HCT116 (cell line): ENCODE results near the gene BRINP1. TPM values are rescaled to one million over a fixed set of nuclear protein-coding genes. Genes with fewer than 3 reads are reported as not detected.

ENCODE experiments used
- ATAC-seq: fragments of 200-7000 bp; cut with Tn5 transposase; 2 replicates; pipeline ENCODE4 v1.9.1; 2020; ENCODE audit warnings: mild to moderate bottlenecking, moderate library complexity
- BruUV-seq: library from RNA; stranded (reverse); fragments of 400-500 nt; replicated peaks from 2 replicates; lab custom pipeline; 2021; lab: Mats Ljungman, UMichigan
- CTCF ChIA-PET: fragments of 300-600 bp; sonication (Branson Sonifier 250); formaldehyde crosslinking; loops from one replicate; lab custom pipeline; 2021; ENCODE audit warnings: antibody characterized with exemption; lab: Charles Lee
- POLR2A ChIA-PET: fragments of 300-600, 350-600 bp; sonication (Branson Sonifier 250); formaldehyde crosslinking; loops from one replicate; lab custom pipeline; 2021; ENCODE audit warnings: antibody characterized with exemption; lab: Charles Lee
- RAD21 ChIA-PET, 2 experiments: fragments of 300-600 bp; sonication (Branson Sonifier 250); formaldehyde crosslinking; loops; one replicate each; lab custom pipeline; 2023; ENCODE audit warnings: low total read pairs in 2 of 2; ENCODE audit not compliant: uncharacterized antibody in 2 of 2, unreplicated experiment in 2 of 2, low non-redundant PET in 1 of 2; lab: Charles Lee
- DNase-seq: peaks from one replicate; pipeline ENCODE4 v3.0.0-alpha.2; 2010; ENCODE audit warnings: low read depth, low spot score
- H2AFZ ChIP-seq: fragments of 200-600 bp; shearing (Covaris generic), sonication (generic); 2 replicates; pipeline ENCODE4 v1.6.1; 2017; ENCODE audit warnings: low read depth, mixed run types, mixed read lengths, antibody characterized with exemption, low read length; ENCODE audit not compliant: poor library complexity, severe bottlenecking
- H3K27ac ChIP-seq: 2 replicates; pipeline ENCODE4 v1.5.1; 2012; ENCODE audit warnings: low read depth, low read length
- H3K27me3 ChIP-seq: fragments of 200-600 bp; sonication (generic); 2 replicates; pipeline ENCODE4 v1.6.1; 2016; ENCODE audit warnings: mixed run types, low read length, mixed read lengths; ENCODE audit not compliant: insufficient read depth
- H3K36me3 ChIP-seq, 2 experiments: fragments of 200-500 bp in 1 of 2; fragments of 200-600 bp in 1 of 2; sonication (Bioruptor generic) in 1 of 2; sonication (generic) in 1 of 2; 2 replicates each; pipeline versions ENCODE4 v1.5.1 to v1.6.1; 2014 to 2016; ENCODE audit warnings: low read length in 2 of 2, inconsistent platforms in 1 of 2, mixed read lengths in 1 of 2, mixed run types in 1 of 2; ENCODE audit not compliant: insufficient read depth in 2 of 2, control insufficient read depth in 1 of 2
- H3K4me1 ChIP-seq, 2 experiments: fragments of 200-600 bp in 1 of 2; sonication (generic) in 1 of 2; 2 replicates each; pipeline versions ENCODE4 v1.5.1 to v1.6.1; 2012 to 2017; ENCODE audit warnings: low read length in 2 of 2, inconsistent platforms in 1 of 2, mild to moderate bottlenecking in 1 of 2, mixed read lengths in 1 of 2, mixed run types in 1 of 2, moderate library complexity in 1 of 2; ENCODE audit not compliant: insufficient read depth in 2 of 2, control insufficient read depth in 1 of 2
- H3K4me2 ChIP-seq: fragments of 200-600 bp; sonication (generic); 2 replicates; pipeline ENCODE4 v1.6.1; 2017; ENCODE audit warnings: mixed run types, low read length, mixed read lengths
- H3K4me3 ChIP-seq, 2 experiments: fragments of 200-600 bp in 1 of 2; sonication (generic) in 1 of 2; replicated peaks in 1 of 2; 2 replicates each; pipeline ENCODE4 v1.5.1; 2011 to 2016; ENCODE audit warnings: low read length in 2 of 2, control low read depth in 1 of 2, low read depth in 1 of 2, mild to moderate bottlenecking in 1 of 2, mixed read lengths in 1 of 2, mixed run types in 1 of 2
- H3K79me2 ChIP-seq: fragments of 200-600 bp; sonication (generic); 2 replicates; pipeline ENCODE4 v1.6.1; 2017; ENCODE audit warnings: mild to moderate bottlenecking, mixed run types, low read length, moderate library complexity, mixed read lengths; ENCODE audit not compliant: insufficient read depth
- H3K9ac ChIP-seq: fragments of 200-600 bp; sonication (generic); 2 replicates; pipeline ENCODE4 v1.6.1; 2016; ENCODE audit warnings: low read length, mixed read lengths
- H3K9me2 ChIP-seq: fragments of 200-600 bp; sonication (generic), shearing (Covaris generic); 2 replicates; pipeline ENCODE4 v1.6.1; 2017; ENCODE audit warnings: mixed run types, mild to moderate bottlenecking, moderate library complexity; ENCODE audit not compliant: insufficient read depth
- H3K9me3 ChIP-seq, 2 experiments: fragments of 200-500 bp in 1 of 2; fragments of 200-600 bp in 1 of 2; sonication (Bioruptor generic) in 1 of 2; sonication (generic) in 1 of 2; 2 replicates each; pipeline ENCODE4 v1.6.1; 2014 to 2017; ENCODE audit warnings: low read length in 2 of 2, mixed read lengths in 2 of 2, inconsistent platforms in 1 of 2, low read depth in 1 of 2, mild to moderate bottlenecking in 1 of 2, mixed run types in 1 of 2, moderate library complexity in 1 of 2; ENCODE audit not compliant: control insufficient read depth in 1 of 2, insufficient read depth in 1 of 2
- H4K20me1 ChIP-seq: fragments of 200-600 bp; sonication (generic), shearing (Covaris generic); 2 replicates; pipeline ENCODE4 v1.6.1; 2017; ENCODE audit warnings: mixed run types, mild to moderate bottlenecking, moderate library complexity; ENCODE audit not compliant: insufficient read depth
- EGR1 ChIP-seq: IDR thresholded peaks from 2 replicates; pipeline ENCODE4 v1.6.1; 2012; ENCODE audit warnings: low read depth
- EZH2 ChIP-seq: fragments of 200-600 bp; sonication (generic); IDR thresholded peaks from 2 replicates; pipeline ENCODE4 v1.6.1; 2017; ENCODE audit warnings: antibody characterized with exemption, mixed run types
- EZH2phosphoT487 ChIP-seq: fragments of 200-600 bp; IDR thresholded peaks from 2 replicates; pipeline ENCODE4 v1.6.1; 2018; ENCODE audit warnings: antibody characterized with exemption, borderline replicate concordance
- FOSL1 ChIP-seq: IDR thresholded peaks from 2 replicates; pipeline ENCODE4 v1.6.1; 2012; ENCODE audit warnings: low read depth
- JUND ChIP-seq: IDR thresholded peaks from 2 replicates; pipeline ENCODE4 v1.6.1; 2012
- POLR2A ChIP-seq: IDR thresholded peaks from 2 replicates; pipeline ENCODE4 v1.7.0; 2011; ENCODE audit warnings: borderline replicate concordance; ENCODE audit not compliant: insufficient read depth, insufficient read length; ENCODE audit errors: extremely low read depth
- RAD21 ChIP-seq: IDR thresholded peaks from 2 replicates; pipeline ENCODE4 v1.6.1; 2012; ENCODE audit warnings: low read depth, mild to moderate bottlenecking
- SIN3A ChIP-seq: IDR thresholded peaks from 2 replicates; pipeline ENCODE4 v1.6.1; 2012; ENCODE audit warnings: low read depth
- SP1 ChIP-seq: IDR thresholded peaks from 2 replicates; pipeline ENCODE4 v1.6.1; 2012; ENCODE audit warnings: low read depth
- SRF ChIP-seq: IDR thresholded peaks from 2 replicates; pipeline ENCODE4 v1.6.1; 2012; ENCODE audit warnings: low read depth
- TCF7L2 ChIP-seq: IDR thresholded peaks from 2 replicates; pipeline ENCODE4 v1.7.0; 2011; ENCODE audit warnings: borderline replicate concordance, inconsistent platforms; ENCODE audit not compliant: insufficient read depth, insufficient read length; ENCODE audit errors: extremely low read depth
- YY1 ChIP-seq: IDR thresholded peaks from 2 replicates; pipeline ENCODE4 v1.6.1; 2011; ENCODE audit warnings: low read length, low read depth, moderate library complexity, mild to moderate bottlenecking; ENCODE audit not compliant: insufficient replicate concordance; ENCODE audit errors: extremely low read depth
- ZFX ChIP-seq: fragments of 450-650 bp; IDR thresholded peaks from 2 replicates; pipeline ENCODE4 v1.6.1; 2017
- ZNF274 ChIP-seq: fragments of 200-500 bp; sonication (Bioruptor generic); IDR thresholded peaks from 2 replicates; pipeline ENCODE4 v1.6.1; 2014; ENCODE audit warnings: mild to moderate bottlenecking, low read depth, low read length, inconsistent platforms
- intact Hi-C: fragments of 100-400 bp; cut with micrococcal nuclease; formaldehyde crosslinking; loops from 2 replicates; pipeline ENCODE4 v1.10.0; 2022
- total RNA-seq: library from RNA; stranded (reverse); gene quantifications from one replicate; pipeline ENCODE4 v1.2.1, GENCODE V29; 2021; ENCODE audit not compliant: unreplicated experiment
- TF ChIP-seq, protein P1 (sequence below): IDR thresholded peaks from 2 replicates; pipeline ENCODE4 v1.6.1; 2012; ENCODE audit warnings: low read depth
- TF ChIP-seq, protein P2 (sequence below): IDR thresholded peaks from 2 replicates; pipeline ENCODE4 v1.6.1; 2012

Gene BRINP1
- total RNA-seq, 1 experiment from 2014 or later: not detected

DNA sequence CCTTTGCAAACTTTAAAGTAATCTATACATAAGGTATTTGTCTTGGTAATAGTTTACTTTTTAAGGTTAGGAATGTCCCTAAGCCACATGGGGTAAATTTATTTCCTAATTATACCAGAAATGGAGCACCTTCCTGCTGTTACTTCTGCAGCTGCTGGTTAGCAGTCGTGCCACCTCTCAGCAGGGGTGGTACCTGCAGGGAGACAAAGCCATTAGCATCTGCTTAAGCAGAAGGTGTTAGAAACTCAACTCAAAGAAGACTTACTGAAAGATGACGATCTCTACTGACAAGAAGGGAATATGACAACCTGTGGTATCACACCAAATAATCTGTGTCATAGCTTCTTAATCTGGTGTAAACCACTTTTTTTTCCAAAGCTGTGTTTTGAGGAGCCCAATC lies 173.7 kb downstream of the BRINP1 start:
- no peak for TF ChIP-seq TCF7L2
- TF ChIP-seq ZNF274: no peak
- TF ChIP-seq, protein P1, sequence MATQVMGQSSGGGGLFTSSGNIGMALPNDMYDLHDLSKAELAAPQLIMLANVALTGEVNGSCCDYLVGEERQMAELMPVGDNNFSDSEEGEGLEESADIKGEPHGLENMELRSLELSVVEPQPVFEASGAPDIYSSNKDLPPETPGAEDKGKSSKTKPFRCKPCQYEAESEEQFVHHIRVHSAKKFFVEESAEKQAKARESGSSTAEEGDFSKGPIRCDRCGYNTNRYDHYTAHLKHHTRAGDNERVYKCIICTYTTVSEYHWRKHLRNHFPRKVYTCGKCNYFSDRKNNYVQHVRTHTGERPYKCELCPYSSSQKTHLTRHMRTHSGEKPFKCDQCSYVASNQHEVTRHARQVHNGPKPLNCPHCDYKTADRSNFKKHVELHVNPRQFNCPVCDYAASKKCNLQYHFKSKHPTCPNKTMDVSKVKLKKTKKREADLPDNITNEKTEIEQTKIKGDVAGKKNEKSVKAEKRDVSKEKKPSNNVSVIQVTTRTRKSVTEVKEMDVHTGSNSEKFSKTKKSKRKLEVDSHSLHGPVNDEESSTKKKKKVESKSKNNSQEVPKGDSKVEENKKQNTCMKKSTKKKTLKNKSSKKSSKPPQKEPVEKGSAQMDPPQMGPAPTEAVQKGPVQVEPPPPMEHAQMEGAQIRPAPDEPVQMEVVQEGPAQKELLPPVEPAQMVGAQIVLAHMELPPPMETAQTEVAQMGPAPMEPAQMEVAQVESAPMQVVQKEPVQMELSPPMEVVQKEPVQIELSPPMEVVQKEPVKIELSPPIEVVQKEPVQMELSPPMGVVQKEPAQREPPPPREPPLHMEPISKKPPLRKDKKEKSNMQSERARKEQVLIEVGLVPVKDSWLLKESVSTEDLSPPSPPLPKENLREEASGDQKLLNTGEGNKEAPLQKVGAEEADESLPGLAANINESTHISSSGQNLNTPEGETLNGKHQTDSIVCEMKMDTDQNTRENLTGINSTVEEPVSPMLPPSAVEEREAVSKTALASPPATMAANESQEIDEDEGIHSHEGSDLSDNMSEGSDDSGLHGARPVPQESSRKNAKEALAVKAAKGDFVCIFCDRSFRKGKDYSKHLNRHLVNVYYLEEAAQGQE: no peak
- TF ChIP-seq EZH2phosphoT487: no peak
- no peak for TF ChIP-seq EZH2
- no peak for TF ChIP-seq JUND
- TF ChIP-seq YY1: no peak
- TF ChIP-seq SRF: no peak
- no peak for TF ChIP-seq SP1
- TF ChIP-seq, protein P2, sequence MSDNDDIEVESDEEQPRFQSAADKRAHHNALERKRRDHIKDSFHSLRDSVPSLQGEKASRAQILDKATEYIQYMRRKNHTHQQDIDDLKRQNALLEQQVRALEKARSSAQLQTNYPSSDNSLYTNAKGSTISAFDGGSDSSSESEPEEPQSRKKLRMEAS: no peak
- TF ChIP-seq POLR2A: no peak
- TF ChIP-seq SIN3A: no peak
- TF ChIP-seq RAD21: no peak
- TF ChIP-seq ZFX: no peak
- TF ChIP-seq FOSL1: no peak
- TF ChIP-seq EGR1: no peak
- CTCF ChIA-PET: no interaction called here
- intact Hi-C loops: no loop called here
- no TSS peak for BruUV-seq
- H3K9ac ChIP-seq: no peak overlapping the region
- H4K20me1 ChIP-seq: no peaks in the 10 kb centered on the region
- H3K79me2 ChIP-seq: no peaks in the 10 kb centered on the region
- peaks cover 0 to 24% of the 10 kb centered on the region in 2 experiments; a peak in 2 of 4 replicates for H3K9me3 ChIP-seq
- no peaks in the 10 kb centered on the region for H3K36me3 ChIP-seq
- no peaks in the 10 kb centered on the region for H3K9me2 ChIP-seq
- POLR2A ChIA-PET: no interaction called here
- H3K27ac ChIP-seq: no peak overlapping the region
- no peak for DNase-seq
- no peak for ATAC-seq
- no peaks in the 10 kb centered on the region for H3K27me3 ChIP-seq
- no peak overlapping the region for H2AFZ ChIP-seq
- no peaks in the 10 kb centered on the region for H3K4me1 ChIP-seq
- RAD21 ChIA-PET: no interaction called here
- H3K4me3 ChIP-seq: no peak overlapping the region
- H3K4me2 ChIP-seq: no peak overlapping the region
